ENCODE data around the gene FAM241B. TPM values are rescaled to one million over a fixed set of nuclear protein-coding genes. Genes with fewer than 3 reads are reported as not detected.

The FAM241B gene
- polyA plus RNA-seq, 1 donor from 2014 or later: 135 TPM

DNA sequence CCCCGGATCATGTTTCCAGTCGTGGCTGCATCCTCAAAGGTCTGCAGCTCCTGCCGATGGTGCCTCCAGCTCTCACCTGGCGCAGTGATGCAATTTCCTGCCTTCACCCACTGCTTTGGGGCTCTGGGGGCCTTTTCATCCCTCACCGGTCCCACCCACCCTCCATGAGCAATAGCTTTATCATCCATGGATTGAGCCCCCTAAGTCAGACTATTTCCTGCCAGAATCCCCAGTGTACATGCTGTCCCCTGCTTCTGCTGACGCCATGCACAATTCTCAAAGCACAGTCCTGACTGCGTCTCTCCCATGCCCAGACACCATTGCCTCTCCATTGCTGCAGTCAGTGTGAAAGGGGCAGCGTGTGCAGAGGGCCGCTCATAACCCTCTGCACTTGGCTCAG lies 49.7 kb downstream of the FAM241B start:
- Histone ChIP-seq H3F3A (ENCODE audit: insufficient read depth, low read length, poor library complexity, severe bottlenecking) (no peaks in the 10 kb centered on the region), H3K36me3 (ENCODE audit: insufficient read depth, low read length) (no peaks in the 10 kb centered on the region), H3K4me3 (ENCODE audit: low read length) (no peak overlapping the region), H3K27ac (ENCODE audit: low read length) (no peak overlapping the region), H3K9me2 (ENCODE audit: insufficient read depth, low read length) (no peaks in the 10 kb centered on the region), H4K20me1 (ENCODE audit: insufficient read depth) (no peaks in the 10 kb centered on the region), H3K9ac (ENCODE audit: low read length) (no peak overlapping the region), H3K79me2 (replicated peaks; ENCODE audit: insufficient read depth, low read length) (no peaks in the 10 kb centered on the region), H2AFZ (ENCODE audit: low read depth, low read length) (no peak overlapping the region), H3K27me3 (ENCODE audit: insufficient read depth, low read depth, low read length) (no peaks in the 10 kb centered on the region), H3K4me2 (ENCODE audit: low read length) (no peak overlapping the region), H3K9me3 (ENCODE audit: low read length) (no peaks in the 10 kb centered on the region)
- TF ChIP-seq SMC3 (conservative IDR thresholded peaks at IDR 0.05; ENCODE audit: poor library complexity) (no peak), RAD21 (conservative IDR thresholded peaks at IDR 0.05) (no peak), MXI1 (conservative IDR thresholded peaks at IDR 0.05; ENCODE audit: poor library complexity, severe bottlenecking) (no peak), EZH2 (IDR thresholded peaks at IDR 0.05; ENCODE audit: borderline replicate concordance, insufficient read depth, low read length, poor library complexity, severe bottlenecking) (no peak), POLR2AphosphoS5 (IDR thresholded peaks at IDR 0.05) (no peak), TAF1 (IDR thresholded peaks at IDR 0.05; ENCODE audit: low read depth) (no peak)
- TF ChIP-seq, protein P1, sequence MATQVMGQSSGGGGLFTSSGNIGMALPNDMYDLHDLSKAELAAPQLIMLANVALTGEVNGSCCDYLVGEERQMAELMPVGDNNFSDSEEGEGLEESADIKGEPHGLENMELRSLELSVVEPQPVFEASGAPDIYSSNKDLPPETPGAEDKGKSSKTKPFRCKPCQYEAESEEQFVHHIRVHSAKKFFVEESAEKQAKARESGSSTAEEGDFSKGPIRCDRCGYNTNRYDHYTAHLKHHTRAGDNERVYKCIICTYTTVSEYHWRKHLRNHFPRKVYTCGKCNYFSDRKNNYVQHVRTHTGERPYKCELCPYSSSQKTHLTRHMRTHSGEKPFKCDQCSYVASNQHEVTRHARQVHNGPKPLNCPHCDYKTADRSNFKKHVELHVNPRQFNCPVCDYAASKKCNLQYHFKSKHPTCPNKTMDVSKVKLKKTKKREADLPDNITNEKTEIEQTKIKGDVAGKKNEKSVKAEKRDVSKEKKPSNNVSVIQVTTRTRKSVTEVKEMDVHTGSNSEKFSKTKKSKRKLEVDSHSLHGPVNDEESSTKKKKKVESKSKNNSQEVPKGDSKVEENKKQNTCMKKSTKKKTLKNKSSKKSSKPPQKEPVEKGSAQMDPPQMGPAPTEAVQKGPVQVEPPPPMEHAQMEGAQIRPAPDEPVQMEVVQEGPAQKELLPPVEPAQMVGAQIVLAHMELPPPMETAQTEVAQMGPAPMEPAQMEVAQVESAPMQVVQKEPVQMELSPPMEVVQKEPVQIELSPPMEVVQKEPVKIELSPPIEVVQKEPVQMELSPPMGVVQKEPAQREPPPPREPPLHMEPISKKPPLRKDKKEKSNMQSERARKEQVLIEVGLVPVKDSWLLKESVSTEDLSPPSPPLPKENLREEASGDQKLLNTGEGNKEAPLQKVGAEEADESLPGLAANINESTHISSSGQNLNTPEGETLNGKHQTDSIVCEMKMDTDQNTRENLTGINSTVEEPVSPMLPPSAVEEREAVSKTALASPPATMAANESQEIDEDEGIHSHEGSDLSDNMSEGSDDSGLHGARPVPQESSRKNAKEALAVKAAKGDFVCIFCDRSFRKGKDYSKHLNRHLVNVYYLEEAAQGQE (IDR thresholded peaks at IDR 0.05; ENCODE audit: borderline replicate concordance): no peak

DNA sequence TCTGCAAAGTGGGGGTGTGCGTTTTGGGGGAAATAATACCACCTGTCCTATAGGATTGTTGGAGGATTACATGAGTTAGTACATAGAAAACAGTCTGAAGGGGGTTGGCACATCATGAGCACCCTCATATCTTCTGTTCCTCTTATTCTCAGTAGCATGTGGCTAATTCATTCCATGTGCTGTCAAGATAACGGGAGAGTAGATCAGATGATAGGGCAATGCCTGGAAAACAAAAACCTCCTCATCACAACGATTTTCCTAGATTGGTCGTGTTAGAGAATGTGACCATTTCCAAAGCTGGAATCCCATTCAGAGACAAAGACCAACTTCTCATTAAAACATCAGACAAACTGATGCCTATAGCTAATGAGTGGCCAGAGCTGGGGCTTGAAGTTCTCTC lies 50.6 kb downstream of the FAM241B start:
- Histone ChIP-seq H3K9ac (ENCODE audit: low read length) (no peak overlapping the region), H3K4me3 (ENCODE audit: low read length) (no peak overlapping the region), H3K27ac (ENCODE audit: low read length) (no peak overlapping the region), H2AFZ (ENCODE audit: low read depth, low read length) (no peak overlapping the region), H3K27me3 (ENCODE audit: insufficient read depth, low read depth, low read length) (no peaks in the 10 kb centered on the region), H3F3A (ENCODE audit: insufficient read depth, low read length, poor library complexity, severe bottlenecking) (no peaks in the 10 kb centered on the region), H3K9me3 (ENCODE audit: low read length) (no peaks in the 10 kb centered on the region), H3K9me2 (ENCODE audit: insufficient read depth, low read length) (no peaks in the 10 kb centered on the region), H3K36me3 (ENCODE audit: insufficient read depth, low read length) (no peaks in the 10 kb centered on the region), H3K79me2 (replicated peaks; ENCODE audit: insufficient read depth, low read length) (no peaks in the 10 kb centered on the region), H4K20me1 (ENCODE audit: insufficient read depth) (no peaks in the 10 kb centered on the region), H3K4me2 (ENCODE audit: low read length) (no peak overlapping the region)
- TF ChIP-seq, protein P2, sequence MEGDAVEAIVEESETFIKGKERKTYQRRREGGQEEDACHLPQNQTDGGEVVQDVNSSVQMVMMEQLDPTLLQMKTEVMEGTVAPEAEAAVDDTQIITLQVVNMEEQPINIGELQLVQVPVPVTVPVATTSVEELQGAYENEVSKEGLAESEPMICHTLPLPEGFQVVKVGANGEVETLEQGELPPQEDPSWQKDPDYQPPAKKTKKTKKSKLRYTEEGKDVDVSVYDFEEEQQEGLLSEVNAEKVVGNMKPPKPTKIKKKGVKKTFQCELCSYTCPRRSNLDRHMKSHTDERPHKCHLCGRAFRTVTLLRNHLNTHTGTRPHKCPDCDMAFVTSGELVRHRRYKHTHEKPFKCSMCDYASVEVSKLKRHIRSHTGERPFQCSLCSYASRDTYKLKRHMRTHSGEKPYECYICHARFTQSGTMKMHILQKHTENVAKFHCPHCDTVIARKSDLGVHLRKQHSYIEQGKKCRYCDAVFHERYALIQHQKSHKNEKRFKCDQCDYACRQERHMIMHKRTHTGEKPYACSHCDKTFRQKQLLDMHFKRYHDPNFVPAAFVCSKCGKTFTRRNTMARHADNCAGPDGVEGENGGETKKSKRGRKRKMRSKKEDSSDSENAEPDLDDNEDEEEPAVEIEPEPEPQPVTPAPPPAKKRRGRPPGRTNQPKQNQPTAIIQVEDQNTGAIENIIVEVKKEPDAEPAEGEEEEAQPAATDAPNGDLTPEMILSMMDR (IDR thresholded peaks at IDR 0.05; ENCODE audit: poor library complexity, severe bottlenecking): no peak
- TF ChIP-seq TAF1 (IDR thresholded peaks at IDR 0.05; ENCODE audit: low read depth) (no peak), EP300 (conservative IDR thresholded peaks at IDR 0.05; ENCODE audit: poor library complexity, severe bottlenecking) (no peak), POLR2AphosphoS5 (IDR thresholded peaks at IDR 0.05) (no peak), SMC3 (conservative IDR thresholded peaks at IDR 0.05; ENCODE audit: poor library complexity) (no peak)
- TF ChIP-seq, protein P1 (IDR thresholded peaks at IDR 0.05; ENCODE audit: borderline replicate concordance): no peak
